AML-193 (cell line): ENCODE measurements around the gene RDH13.

Experiments
- DNase-seq, 2 experiments: peaks; one replicate each; lab custom pipeline; 2025; lab: John Stamatoyannopoulos, UW

The RDH13 gene

DNA sequence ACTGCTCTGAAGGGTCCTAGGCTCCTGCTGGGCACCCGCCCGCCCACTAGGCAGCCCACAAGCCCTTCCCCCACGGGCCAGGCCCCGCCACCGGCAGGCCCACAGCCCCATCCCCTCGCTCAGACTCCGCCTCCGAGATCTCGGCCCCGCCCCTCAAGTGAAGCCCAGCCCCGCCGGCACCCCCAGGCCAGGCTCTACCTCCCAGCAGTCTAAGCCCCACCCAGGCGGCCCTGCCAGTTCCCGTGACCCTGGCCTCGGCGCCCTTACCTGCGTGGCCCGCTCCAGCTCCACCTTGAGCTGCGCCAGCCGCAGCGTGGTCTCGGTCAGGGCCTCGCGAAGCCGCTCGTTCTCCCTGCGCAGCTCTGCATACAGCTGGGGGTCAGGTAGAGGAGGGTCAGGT is 29.0 kb upstream of the RDH13 start:
- DNase-seq = no peak

DNA sequence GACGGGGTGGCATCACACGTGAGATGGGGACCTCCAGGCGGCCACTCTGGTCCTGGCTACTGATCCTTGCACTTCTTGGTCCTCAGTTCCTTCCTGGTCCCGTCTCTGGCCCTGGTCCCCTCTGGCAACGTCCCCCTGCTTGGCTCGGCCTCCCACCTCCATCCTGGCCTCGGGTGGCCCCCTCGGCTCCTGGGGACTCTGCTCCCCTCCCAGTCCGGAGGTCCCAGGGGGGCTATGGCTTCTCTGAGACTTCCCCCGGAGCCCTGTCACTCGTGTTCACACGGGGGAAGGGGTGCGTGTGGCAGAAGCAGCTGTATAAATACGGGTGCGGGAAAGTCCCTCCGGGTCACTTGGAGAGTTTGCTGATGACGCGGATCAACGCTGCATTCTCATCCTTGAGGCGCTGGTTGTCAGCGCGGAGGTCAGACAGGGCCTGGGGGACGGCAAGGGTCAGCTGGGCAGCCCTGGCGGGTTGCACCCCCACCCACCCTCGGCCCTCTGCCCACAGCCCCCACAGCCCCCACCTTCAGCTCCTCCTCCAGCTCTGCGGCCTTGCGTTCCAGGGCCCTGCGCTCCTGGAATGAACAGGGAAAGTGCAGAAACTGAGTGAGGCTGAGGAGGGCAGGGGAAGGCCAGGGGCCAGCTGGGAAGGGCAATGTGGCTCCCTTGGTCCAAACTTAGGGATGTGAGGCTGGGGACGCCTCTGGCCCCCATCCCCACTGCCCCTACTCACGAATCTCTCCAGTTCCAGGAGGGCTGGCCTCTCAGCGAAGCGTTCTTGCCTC is 28.4 kb upstream of the RDH13 start:
- no peak for DNase-seq

DNA sequence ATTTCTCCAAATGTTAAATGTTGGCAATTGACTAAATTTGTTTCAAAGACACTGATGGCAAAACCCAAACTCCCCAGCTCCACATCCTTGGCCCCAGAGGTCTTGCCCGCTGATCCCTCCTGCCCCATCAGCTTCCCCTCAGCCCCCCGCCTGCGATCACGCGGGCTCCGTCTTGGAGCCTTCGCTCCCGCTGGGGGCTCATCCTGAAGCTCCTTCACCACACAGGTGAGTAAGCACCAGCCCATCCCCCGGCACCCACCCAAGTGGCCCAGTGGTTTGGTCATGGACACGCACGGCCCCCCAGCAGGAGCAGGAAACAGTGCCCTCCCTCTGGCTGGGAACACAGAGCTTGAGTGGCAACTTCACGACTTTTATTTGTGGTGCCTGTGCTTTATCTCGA is 27.6 kb upstream of the RDH13 start:
- DNase-seq = no peak

DNA sequence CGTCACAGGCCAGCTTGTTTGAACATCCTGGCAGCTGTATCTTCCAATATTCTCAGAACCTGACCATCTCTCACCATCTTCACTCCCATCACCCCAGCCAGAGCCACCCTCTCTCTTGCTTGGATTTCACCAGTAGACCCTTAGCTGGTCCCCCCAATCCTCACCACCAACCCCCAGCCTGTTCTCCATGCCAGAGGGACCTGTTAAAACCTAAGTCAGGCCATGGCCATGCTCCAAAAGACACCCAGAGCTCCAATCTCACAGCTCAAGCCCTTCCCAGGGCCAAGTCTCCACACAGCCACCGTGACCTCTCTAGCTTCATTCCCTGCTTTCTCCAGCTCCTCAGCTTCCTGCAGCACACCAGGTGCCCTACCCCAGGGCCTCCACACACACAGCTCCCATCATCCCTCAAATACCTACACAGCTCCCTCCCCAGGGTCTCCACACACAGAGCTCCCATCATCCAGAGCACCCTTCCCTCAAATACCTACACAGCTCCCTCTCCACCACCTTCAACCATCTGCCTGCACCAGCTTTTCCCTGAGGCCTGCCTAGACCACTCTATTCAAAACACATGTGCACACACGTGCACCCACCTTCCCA is 26.5 kb upstream of the RDH13 start:
- no peak for DNase-seq

DNA sequence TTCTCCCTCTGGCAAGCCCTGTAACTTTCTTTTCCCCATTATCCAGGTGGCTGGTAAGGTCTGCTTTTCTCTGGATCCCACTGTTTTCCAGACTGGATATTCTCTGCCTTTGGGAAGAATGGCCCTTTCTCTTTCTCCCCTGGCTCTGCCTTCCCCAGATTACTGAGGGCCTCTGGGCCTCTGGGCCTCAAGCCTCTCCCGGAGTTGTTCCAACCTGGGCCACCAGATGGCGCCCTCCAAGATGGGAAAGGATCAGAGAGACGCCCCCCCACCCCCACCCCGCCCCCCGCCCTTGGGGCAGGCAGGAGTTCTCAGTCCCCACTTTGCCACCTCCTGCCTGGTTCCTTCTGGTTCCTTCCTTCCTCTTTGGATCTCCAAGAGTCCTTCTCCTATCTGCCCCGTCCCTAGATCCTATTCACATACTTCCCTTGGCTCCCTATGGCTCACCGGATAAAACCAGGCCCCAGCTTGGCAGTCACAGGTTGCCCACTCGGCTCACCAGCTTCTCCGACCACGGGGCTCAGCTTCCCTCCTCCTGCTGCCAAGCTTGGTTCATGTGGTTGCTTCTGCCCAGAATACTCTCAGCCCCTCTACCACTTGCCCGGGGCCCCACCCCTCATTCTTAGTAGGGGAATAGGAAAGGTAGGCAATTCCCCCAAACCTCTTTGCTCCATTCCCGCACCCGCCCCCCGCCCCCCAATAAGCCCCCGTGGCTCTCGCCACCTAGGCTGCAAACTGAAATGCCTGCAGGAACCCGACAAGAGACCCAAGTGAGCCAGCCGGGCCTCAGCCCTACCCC is 25.8 kb upstream of the RDH13 start:
- peak; percentile 34 to 35 for DNase-seq

DNA sequence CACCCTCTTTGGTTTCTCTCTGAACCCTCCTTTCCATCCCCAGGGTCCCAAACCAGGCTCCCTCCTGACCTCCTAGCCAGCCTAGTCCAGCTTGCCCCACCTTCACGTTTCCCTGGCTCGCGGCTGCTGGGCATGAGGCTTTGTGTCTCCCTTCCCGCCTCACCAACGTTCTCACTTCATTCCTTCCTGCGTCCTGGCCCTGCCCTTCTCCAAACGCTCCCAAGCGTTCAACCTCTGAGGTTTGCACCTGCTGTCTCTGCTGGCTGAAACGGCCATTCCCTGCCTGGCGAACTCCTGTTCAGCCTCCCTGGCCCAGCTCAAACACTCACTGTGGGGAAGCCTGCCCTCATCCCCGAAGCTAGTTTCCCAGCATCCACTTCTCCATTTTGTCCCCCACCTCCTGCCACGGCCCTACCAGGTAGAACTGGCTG is 25.1 kb upstream of the RDH13 start:
- DNase-seq = no peak

DNA sequence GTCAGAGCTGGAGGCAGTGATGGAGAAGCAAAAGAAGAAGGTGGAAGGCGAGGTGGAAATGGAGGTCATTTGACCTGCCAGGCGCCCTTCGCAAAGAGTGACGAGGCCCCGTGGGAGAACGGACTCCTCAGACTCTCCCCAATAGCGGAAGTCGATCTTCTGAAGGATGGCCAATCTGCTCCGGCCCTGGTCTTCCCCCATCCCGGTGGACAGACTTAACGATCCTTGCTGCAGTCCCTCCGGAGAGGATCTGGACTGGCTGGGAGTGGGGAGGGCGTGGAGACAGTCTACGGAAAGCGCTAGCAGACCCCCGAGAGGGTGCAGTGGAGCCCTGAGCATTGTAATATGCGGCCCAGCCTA is 24.6 kb upstream of the RDH13 start:
- no peak for DNase-seq

DNA sequence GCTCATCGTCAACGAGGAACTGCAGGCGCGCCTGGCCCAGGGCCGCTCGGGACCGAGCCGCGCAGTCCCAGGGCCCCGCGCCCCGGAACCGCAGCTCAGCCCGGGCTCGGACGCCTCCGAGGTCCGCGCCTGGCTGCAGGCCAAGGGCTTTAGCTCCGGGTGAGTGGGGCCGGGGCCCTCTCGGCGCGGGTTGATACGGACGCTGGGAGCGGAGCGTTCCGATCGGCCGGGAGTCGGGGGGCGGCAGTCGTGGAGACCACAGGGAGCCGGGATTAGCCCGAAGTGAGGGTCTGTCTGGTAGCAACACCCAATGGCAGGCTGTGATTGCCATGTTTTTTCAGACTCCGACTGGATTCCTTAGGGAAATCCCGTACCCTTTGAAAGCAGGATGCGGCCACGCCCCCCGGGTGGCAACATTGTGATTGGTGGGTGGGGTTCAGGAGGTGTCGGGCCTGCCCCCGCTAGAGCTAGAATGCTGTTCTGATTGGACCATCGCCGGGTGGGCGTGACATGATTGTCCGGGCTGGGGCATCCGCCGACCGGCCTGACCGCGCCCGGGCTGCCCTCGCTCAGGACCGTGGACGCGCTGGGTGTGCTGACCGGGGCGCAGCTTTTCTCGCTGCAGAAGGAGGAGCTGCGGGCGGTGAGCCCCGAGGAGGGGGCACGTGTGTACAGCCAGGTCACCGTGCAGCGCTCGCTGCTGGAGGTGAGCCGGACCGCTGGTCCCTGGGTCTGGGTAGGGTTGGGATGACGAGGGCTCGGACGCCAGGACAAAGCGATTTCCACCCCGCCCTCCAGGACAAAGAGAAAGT is 24.0 kb upstream of the RDH13 start:
- no peak for DNase-seq

DNA sequence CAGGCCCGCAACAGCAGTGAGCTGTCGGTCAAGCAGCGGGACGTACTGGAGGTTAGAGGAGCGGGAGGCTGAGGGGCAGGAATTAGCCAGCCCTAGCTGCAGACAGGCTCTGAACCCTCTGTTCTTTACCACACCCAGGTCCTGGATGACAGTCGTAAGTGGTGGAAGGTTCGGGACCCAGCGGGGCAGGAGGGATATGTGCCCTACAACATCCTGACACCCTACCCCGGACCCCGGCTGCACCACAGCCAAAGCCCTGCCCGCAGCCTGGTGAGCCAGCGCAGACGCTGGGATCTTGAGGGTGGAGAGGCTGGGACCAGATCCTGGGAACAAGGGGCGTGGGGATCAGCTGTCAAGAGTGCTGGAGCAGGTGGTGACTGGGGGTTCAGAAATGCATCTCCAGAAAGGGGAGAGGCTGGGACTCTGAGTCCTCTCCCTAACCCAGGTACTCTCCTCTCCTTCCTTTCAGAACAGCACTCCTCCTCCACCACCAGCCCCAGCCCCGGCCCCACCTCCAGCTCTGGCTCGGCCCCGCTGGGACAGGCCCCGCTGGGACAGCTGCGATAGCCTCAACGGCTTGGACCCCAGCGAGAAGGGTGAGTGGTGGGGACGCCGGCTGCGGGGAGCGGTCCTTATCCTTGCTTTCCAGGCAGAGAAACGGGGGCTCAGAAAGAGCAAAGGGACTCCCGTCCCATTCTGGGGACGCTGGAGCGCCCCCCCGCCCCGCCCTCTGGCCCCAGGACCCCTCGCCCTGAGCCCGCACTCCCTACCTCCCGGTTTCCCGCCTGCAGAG is 23.2 kb upstream of the RDH13 start:
- DNase-seq = no peak

DNA sequence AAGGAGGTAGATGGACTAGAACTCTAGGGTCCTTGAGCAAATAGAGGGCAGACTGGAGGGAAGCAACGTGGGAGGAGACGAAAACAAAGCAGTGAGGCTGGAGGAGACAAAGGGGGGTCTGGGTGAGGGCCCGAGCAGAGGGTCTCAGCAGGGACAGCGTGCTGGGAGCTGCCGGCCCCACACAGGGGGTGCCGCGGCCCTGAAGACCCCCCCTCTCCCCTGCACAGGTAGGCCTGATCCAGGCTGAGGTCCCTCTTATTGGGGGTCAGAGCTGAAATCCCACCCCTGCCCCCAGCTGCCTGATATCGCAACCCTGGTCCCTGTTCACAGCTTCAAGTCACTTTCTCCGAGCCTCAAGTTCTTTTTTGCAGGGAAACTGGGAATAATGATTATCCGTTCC is 21.5 kb upstream of the RDH13 start:
- DNase-seq = no peak

DNA sequence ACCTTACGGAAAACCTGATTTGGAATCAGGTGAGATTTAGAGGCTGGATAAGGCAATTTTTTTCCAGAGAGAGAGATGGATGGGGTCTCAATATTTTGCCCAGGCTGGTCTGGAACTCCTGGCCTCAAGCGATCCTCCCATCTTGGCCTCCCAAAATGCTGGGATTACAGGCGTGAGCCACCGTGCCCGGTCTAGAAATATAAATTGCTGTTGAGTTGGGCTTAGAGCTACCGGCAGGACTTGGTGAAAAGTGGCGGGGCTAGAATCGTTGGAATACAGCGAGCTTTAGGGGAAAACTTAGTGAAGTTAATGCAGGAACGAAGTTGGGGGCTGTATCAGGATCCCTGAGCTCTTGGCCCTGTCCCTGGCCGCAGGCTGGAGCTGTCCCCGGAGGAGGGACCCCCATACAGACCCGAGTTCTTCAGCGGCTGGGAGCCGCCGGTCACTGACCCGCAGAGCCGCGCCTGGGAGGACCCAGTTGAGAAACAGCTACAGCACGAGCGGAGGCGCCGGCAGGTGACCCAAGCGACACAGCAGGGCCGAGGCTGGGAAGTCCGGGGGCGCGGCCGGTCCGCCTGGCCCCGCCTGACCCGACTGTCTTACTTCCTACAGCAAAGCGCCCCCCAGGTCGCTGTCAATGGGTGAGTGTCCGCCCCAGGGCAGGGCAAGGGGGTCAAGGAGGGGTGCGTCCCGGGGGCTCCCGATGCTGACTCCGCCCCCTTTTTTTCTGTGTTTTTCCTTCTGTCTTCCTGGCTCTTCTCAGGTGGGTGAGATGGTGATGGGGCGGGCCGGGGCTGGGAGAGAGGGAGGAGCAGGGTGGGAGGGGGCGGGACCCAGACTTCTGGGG is 20.3 kb upstream of the RDH13 start:
- DNase-seq = no peak

DNA sequence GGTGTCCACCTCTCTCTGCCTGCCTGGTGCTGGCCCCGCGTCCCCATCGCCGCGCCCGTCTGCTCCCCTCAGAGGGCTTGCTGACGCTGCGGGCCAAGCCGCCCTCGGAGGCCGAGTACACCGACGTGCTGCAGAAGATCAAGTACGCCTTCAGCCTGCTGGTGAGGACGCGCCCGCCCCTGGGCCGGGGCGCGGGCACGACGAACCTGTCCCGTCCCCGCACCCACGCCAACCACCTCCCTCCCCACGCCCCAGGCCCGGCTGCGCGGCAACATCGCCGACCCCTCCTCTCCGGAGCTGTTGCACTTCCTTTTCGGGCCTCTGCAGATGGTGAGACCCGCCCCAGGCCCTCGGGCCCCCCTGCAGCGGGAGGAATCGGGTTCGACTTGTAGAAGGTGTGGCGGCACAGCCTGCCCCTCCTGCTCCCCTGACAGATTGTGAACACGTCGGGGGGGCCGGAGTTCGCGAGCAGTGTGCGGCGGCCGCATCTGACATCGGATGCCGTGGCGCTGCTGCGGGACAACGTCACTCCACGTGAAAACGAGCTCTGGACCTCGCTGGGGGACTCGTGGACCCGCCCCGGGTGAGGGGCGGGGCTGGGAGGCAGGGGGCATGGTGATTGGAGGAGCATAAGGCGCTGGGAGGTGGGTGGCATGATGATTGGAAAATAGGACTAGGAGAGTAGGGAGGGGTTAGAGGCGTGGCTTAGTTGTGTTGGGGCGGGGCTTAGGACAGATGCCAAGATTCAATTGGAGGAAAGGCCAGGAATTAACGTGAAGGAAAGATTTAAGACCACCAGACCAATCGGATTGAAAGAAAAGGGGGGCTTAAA is 19.3 kb upstream of the RDH13 start:
- no peak for DNase-seq

DNA sequence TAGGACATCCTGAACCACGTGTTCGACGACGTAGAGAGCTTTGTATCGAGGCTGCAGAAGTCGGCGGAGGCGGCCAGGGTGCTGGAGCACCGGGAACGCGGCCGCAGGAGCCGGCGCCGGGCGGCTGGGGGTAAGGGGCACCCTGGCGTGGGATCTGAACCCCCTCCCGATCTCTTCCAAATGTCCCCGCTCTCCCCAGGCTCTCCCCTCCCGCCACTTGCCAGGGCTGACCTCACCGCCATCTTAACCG is 18.7 kb upstream of the RDH13 start:
- DNase-seq = no peak

DNA sequence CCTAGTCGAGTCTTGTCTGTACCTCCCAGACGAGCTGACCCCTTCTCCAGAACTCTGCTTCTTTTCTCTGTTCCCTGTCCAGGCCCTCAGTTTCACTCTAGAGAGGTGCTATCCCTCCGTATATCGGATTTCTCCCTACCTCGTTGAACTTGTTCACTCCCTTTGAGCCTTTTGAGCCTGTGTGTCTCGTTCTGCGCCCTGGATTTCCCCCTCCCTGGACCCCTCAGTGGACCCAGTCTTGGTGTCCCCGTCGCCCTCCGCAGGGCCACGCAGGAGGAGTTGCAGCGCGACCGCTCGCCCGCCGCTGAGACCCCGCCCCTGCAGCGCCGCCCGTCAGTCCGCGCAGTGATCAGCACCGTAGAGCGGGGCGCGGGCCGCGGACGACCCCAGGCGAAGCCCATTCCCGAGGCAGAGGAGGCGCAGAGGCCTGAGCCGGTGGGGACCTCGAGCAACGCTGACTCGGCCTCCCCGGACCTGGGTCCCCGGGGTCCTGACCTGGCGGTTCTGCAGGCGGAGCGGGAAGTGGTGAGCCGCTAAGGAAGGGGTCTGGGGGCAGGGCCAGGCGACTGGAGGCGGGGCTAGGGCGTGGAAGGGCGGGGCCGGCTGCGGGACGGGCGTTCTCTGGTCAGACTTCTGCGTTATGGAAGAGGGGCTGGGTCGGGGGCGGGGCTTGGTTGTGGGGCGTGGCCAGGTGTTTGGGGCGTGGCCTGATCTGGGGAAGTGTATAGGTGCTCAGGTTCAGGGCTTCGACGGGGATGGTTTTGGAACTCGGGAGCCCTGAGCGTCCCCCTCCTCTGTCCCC is 18.2 kb upstream of the RDH13 start:
- DNase-seq = peak in 1 of 2 experiments; percentile 10

DNA sequence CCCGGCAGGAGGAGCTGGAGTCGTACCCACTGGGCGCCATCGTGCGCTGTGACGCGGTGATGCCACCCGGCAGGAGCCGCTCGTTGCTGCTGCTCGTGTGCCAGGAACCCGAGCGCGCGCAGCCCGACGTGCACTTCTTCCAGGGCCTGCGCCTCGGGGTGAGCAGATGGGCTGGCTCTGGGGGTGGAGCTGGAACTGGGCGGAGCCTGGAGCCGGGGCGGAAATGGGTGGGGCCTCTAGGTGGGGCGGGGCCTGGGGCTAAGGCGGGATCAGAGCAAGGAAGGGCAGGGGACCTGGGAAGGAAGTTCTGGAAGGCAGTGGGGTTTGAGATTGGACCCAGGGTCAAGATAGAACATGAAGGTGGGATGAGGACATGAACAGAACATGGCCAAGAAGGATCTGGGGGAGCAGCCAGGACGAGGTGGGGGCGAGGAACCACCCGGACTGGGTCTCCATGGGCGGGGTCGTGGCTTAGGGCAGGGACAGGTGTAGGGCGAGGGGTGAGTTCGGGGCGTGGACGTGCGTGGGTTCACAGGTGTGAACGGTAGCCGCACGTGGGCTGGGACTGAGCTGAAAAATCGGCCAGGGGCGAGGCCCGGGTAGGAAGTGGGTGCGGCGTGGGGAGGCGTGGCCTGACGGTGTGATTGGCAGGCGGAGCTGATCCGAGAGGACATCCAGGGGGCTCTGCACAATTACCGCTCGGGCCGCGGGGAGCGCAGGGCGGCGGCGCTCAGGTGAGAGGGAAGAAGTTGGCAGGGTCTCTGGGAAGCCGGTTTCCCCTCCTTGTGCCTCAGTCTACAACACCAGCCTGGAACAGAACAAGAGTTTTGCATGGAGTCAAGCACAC is 17.4 kb upstream of the RDH13 start:
- no peak for DNase-seq

DNA sequence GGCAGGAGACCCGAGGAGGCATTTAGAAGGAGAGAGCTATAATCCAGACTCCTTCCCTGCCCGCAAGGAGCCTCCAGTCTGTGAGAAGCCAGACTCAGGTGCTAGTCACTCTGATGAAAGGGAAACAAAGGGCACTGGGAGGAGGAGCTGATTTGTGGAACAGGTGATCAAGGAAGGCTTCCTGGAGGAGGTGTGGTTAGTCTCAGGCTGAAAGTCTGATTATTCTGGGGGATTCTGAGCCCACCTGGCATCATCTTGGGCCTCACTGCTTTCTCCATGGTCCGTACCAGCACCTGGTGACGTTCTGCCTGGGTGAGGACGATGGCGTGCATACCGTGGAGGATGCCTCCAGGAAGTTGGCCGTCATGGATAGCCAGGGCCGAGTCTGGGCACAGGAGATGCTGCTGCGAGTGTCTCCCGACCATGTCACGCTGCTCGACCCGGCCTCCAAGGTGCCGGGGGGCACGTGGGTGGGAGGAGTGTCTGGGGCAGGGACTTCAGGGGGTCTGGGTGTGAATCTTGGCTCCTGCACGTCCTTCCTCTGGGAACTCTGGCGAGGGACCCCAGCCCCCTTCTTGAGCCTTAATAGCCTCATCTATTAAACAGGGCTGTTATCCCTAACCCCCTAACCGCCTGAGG is 16.6 kb upstream of the RDH13 start:
- no peak for DNase-seq

DNA sequence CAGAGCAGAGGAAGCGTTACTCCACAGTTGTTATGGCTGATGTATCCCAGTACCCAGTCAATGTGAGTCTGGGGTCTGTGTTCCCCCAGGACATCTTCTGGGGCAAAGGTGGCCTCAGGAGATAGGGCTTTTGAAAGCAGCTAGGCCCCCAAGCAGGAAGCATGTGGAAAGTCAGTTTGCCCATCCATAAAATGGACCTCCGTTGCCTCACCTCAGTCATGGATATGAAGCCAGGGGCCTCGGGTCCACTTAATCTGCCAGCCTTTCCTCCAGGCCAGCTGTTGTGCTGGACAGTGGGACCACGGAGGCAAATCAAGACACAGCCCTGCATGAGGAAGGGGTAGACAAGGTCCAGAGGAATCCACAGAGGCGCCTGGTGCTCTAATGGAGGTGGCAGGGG is 16.0 kb upstream of the RDH13 start:
- no peak for DNase-seq

DNA sequence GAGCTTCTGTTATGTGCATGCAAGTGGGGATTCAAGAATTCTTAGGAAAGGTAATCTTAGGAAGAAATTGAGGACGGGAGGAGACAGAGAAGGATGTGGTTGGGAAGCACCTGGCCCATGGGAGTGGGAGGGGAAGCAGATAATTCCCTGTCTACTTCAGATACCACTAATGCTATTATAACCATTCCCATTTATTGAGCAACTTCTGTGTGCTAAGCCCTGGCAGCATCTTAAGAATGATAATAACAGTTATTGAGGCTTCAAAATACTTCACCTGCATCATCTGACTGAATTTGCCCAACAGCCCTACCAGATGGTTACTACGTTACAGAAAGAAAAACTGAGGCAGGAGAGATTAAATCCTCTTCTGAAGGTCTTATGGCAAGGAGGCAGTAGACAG is 14.2 kb upstream of the RDH13 start:
- no peak for DNase-seq
